NCI-H446 (cell line): ENCODE results near the gene CLEC12A.
"Not testable (repeated sequence)": the region's sequence is repeated elsewhere in the genome, so short reads cannot be mapped to it uniquely, and the experiment has no call there.

Experiments used
- DNase-seq, 2 experiments: peaks; one replicate each; lab custom pipeline; 2025; lab: John Stamatoyannopoulos, UW

CLEC12A gene

GRCh38 chr12:9969673-9970072 lies 1.5 kb upstream of the CLEC12A start:
- DNase-seq: no peak

- no peak for DNase-seq
These were observed 2.7 kb downstream of the CLEC12A start for GRCh38 chr12:9973949-9974348.

- DNase-seq: not testable (repeated sequence)
These were observed 3.5 kb downstream of the CLEC12A start for GRCh38 chr12:9974731-9975130.

- DNase-seq: no peak
These were observed 4.4 kb downstream of the CLEC12A start for GRCh38 chr12:9975614-9976013.

DNA sequence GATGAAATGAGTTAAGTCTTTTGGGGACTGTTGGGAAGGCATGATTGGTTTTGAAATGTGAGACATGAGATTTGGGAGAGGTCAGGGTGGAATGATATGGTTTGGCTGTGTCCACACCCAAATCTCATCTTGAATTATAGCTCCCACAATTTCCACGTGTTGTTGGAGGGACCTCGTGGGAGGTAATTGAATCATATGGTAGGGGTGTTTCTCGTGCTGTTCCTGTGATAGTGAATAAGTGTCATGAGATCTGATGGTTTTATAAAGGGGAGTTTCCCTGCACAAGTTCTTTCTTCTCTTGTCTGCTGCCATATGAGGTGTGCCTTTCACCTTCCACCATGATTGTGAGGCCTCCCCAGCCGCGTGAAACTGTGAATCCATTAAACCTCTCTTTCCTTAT lies 5.4 kb downstream of the CLEC12A start:
- not testable (repeated sequence) for DNase-seq

DNA sequence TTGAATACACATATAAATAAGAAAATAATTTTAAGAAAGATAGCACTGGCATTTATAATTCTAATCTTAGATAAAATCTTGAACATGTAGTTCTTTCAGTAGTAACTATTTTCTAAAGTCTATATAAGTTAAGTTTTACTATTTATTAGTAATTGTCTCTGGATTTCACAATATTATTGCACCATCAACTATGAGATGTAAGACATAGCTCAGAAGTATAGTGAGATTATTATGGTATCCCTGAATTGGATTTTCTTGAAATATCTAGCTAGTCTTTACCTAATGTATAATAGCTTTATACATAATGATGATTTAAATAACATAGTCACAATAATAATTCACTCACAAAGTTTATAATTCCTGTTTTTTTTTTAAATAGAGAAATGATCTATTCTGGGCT lies 6.7 kb downstream of the CLEC12A start:
- no peak for DNase-seq

GRCh38 chr12:9980126-9980525 lies 8.9 kb downstream of the CLEC12A start:
- no peak for DNase-seq

DNA sequence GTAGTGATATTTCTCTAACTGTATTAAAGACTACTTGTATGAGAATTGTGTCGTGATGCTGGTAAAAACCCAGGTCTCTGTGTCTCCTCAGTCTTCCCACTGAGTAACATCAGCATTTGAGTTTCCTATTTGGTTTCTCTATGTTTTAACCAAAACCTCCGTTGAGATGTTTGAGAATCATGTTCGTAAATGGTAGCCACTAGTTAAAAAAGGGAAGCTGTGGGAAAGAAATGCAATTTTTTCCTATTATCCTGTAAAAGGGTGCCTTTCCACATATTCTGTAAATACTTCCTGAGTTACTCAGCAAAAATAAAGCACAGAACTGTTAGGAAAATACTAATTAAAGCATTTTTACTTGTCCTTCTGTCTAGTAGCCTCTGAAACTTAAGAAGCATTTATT lies 20.7 kb downstream of the CLEC12A start:
- DNase-seq: no peak

DNA sequence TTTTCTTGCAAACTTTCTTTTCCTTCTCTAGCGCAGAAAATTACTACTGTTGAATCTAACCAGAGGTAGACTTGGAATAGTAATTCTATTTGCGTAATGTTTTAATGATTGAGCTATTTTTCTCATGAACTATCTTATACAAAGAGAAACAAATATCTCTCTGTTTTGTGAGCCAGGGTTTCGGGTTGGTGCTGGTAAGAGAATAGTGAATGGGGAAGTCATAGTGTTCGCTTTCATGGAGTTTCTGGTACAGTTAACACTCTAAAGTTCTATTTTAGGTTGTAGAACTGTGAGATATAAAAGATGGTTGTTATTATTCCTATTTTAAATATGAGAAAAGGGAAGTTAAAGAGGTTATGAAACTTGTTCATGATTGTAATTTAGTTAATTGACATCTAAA lies 21.1 kb downstream of the CLEC12A start:
- DNase-seq: no peak

GRCh38 chr12:9999016-9999415 lies 27.8 kb downstream of the CLEC12A start, which contains the start of gene CLEC1B:
Gene CLEC1B, minus strand, starts transcription at chr12:9999121. Its CDS starts 21 bp downstream, at chr12:9999100.
- DNase-seq: no peak

GRCh38 chr12:10001171-10001776 lies 30.1 kb downstream of the CLEC12A start:
- DNase-seq: no peak

DNA sequence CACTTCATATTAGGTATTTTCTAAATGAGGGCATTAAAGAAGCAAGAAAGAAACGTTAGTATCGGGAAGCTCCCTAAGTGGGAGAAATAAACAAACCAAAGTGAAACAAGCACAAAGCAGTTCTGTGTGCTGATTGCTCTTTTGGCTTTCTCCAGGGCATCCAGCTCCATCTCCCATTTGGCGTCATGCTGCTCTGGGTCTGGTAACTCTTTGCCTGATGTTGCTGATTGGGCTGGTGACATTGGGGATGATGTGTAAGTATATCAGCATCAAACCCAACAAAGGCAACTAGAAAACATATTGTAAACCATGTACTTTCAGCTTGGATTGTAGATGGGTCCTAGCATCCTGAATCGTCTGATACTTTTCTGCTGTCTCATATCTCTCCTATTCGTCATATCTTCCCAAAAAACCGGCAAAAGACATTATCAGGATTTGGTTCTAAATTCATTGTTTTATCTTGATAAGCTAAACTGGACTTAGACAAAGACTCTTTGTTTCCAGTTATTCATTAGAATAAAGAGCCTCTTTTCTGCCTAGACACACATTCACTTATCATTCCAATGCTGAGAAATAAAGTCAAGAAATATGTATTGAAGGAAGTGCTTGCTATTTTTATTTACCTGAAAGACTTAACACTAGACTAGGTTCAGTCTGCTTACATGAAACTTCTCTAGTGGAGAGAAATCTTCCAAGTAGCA lies 41.6 kb downstream of the CLEC12A start:
- no peak for DNase-seq

- DNase-seq: no peak
These were observed 44.2 kb downstream of the CLEC12A start for GRCh38 chr12:10015450-10015849.

DNA sequence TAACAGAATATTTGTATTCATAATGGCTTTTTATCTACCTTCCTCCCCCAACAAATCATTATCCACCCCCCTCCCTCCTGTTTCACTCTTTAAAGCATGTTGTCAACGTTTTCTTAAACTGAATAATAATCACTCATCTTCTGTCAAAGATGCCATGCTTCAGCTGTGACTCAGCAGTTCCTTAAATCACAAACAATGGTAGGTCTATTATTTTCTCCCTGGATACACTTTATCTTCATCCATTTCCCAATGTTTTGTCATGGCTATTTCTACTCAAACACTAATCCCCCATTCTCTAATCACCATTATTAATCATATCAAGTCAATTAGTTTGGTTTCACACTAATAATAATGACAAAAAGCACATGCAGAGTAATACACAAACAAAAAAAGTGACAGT lies 45.7 kb downstream of the CLEC12A start:
- DNase-seq: no peak

DNA sequence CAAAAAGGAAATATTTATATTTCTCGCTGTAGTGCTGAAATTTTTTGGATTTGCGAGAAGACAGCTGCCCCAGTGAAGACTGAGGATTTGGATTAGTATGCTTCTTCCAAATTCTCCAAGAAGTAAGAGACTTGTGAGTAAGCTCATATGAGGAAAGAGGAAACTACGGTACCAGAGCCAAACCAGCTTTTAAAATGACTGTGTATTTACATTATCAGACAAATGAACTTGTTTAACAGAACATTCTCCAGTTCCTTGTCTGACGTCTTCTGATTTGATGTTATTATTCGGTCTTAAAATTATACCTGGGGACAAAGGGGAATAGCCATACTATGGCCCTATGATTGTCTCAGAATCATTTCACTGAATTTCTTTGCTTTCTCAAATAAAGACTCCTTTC lies 47.2 kb downstream of the CLEC12A start:
- DNase-seq: no peak

- DNase-seq: no peak
These were observed 50.1 kb downstream of the CLEC12A start for GRCh38 chr12:10021342-10021741.

- DNase-seq: no peak
These were observed 54.0 kb downstream of the CLEC12A start for GRCh38 chr12:10025236-10025635.

DNA sequence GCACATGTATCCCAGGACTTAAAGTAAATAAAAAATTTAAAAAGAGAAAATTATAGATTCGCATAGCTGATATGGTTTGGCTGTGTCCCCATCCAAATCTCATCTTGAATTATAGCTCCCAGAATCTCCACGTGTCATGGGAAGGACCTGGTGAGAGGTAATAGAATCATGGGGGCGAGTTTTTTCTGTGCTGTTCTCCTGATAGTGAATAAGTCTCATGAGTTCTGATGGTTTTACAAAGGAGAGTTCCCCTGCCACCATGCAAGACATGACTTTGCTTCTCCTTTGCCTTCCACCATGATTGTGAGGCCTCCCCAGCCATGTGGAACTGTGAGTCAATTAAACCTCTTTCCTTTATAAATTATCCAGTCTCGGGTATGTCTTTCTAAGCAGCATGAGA lies 55.5 kb downstream of the CLEC12A start:
- not testable (repeated sequence) for DNase-seq

- DNase-seq: no peak
These were observed 56.1 kb downstream of the CLEC12A start for GRCh38 chr12:10027311-10027710.

- DNase-seq: no peak
These were observed 56.5 kb downstream of the CLEC12A start for GRCh38 chr12:10027721-10028120.

DNA sequence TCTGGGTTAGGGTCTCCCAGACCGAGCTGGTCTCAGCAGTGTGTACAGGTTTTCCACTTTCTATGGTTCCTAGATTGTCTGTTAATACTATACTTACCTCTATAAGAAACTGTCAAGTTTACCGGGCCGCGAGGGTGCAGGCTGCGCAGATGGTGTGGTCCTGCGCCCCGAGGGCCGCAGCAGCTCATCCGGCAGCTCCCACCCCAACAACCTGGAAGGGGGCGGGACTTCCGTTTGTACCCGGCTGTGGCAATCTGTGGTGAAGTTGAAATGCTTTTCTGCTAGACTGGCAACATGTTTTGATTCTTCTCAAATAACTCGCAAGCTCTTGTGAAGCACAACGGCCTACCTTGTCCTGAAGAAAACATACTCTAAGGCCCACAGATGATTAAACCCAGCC lies 59.2 kb downstream of the CLEC12A start, which contains the start of gene CLEC9A:
Gene CLEC9A, plus strand, starts transcription at position 237 of the 400 bp plus-strand sequence. CDS start 22,006 bp downstream, outside the sequence.
- DNase-seq: no peak

DNA sequence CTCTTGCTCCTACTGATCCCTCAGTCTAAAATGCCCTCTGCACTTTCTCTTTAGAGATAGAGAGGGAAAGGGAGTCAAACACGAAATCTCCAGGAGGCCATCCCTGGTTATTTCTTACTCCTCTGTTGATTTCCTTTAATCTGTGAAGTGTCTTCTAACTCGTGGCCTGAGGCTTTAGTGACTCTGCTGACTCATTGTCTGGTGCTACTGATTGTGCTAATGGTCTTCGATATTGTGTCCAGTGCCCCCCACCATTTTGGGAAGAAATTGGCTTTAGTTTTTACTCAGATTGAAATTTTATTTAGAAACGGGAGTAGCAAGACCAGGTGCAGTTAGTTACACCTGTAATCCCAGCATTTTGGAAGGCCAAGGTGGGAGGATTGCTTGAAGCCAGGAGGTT lies 60.1 kb downstream of the CLEC12A start:
- DNase-seq: no peak

DNA sequence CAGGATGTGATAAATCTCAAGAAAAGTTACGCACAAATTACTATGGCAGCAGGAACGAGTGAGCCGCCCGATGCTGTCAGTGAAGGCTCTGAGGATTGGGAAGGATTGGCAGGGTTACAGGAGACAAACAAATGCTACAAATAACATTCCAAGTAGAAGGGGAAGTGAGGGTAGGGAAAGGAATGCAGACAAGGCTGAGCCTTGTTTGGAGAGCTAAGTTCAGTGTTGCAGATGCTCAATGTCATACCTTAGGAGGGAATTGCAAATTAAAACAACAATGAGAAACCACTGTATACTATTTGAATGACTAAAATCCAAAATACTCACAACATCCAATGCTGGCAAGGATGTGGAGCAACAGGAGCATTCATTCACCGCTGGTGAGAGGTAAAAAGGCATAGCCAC lies 60.6 kb downstream of the CLEC12A start:
- DNase-seq: no peak
